NCI-H2196 treated with DMSO at 0.1 percent for 48 hours (cell line): ENCODE results near the gene PTPRD.
"Not testable (repeated sequence)": the region's sequence is repeated elsewhere in the genome, so short reads cannot be mapped to it uniquely, and the experiment has no call there.

Experiments
- DNase-seq: peaks from one replicate; lab custom pipeline; 2025; ENCODE audit not compliant: unreplicated experiment; lab: John Stamatoyannopoulos, UW

PTPRD gene

GRCh38 chr9:9078301-9078700, 1534.5 kb downstream of the PTPRD start:
- no peak for DNase-seq

- no peak for DNase-seq
Observed at GRCh38 chr9:9061627-9062026, 1551.2 kb downstream of the PTPRD start.

- no peak for DNase-seq
Observed at GRCh38 chr9:9054354-9054992, 1558.3 kb downstream of the PTPRD start.

GRCh38 chr9:9045572-9045971, 1567.2 kb downstream of the PTPRD start:
- no peak for DNase-seq

DNA sequence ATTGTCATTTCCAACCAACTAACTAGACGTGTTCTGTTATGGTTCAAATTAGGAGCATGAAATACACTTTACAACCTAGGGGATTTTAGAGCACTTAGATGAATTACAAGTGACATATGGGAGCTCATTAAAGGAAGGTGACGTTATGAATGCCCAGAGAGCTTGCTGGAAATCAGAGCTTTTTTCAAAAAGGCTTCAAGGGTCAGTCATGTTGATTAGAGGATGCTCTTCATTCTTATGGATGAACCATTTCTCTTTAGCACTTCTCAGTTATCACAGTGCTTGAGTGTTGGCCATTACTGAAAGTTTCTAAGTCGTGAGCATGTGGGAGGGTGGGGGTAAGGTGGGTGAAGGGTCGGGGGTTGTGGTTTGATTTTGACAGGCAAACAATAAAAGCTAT, 1567.7 kb downstream of the PTPRD start:
- no peak for DNase-seq

- DNase-seq = not testable (repeated sequence)
Observed at GRCh38 chr9:9043788-9044187, 1569.0 kb downstream of the PTPRD start.

- DNase-seq = no peak
Observed at GRCh38 chr9:9041756-9042155, 1571.0 kb downstream of the PTPRD start.

DNA sequence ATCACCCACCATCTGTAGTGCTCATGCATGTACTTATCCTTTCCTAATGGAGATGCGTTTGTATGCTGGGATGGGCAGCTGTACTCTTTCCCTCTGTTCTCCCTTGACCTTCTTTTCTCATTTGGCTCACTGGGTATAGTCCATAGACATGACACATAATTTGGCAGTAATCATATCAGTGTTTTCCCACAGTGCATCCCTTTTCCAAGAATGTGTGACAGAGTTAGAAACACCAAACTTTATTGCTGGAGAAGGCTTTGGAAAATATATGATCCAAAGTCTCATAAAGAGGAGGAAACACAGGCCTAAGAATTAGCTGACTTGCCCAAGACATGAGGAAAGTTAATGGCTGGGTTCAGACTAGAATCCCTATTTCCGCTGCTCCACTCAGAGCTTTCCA, 1579.8 kb downstream of the PTPRD start:
- no peak for DNase-seq

DNA sequence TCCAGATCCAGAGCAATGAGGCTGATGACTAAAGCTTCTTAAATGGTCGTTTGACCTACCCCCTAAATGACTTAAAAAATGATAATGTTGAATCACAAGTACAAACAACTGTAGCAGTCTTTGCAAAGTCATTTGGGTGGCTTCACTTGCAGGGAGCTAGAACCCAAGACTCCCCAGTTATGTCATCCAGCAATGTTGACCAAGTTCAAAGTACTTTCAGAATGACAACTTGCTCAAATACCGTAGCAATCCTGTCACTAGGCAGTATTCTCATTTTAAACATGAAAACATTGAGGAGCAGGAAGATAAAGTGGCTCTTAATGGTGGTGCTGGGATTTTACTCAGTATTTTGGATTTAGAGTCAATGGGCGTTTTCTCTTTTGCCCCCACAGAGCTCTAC, 1596.2 kb downstream of the PTPRD start:
- DNase-seq = no peak

GRCh38 chr9:9004810-9005209, 1608.0 kb downstream of the PTPRD start:
- DNase-seq = no peak

DNA sequence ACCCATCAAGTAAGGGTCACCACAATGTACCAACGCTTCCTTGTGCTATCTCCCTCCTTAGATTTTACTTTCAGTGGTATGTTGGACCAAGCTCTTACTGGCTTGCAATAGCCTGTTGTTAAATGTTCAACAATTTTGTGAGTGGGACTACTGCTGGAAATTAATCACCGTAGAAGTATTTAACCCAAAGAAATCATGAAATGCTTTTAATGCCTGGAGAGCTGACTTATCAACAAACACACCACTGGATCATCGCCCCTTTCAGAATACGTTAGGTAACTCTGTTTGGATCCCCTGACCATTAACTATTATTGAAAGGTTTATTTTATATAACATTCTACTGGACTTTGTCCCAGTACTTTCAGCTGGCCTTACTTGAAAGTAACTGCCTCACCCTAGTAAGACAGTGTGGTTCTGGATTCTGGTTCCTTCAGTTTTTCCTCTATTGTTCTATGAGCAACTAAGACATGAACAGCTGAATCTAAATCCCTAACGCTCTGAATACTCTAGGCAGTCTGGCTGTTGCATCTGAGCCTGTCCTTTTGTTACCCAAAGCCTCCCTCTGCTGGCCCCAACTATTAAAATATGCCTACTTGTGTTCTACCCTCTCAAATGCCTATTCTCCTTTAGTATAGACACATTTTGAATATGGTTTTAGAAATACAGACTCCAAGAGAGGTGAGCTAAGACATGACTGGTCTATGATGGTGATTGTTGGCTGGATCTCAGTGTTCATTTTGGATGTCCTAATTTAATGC, 1609.8 kb downstream of the PTPRD start:
- DNase-seq = no peak

GRCh38 chr9:8980496-8981013, 1632.2 kb downstream of the PTPRD start:
- no peak for DNase-seq

DNA sequence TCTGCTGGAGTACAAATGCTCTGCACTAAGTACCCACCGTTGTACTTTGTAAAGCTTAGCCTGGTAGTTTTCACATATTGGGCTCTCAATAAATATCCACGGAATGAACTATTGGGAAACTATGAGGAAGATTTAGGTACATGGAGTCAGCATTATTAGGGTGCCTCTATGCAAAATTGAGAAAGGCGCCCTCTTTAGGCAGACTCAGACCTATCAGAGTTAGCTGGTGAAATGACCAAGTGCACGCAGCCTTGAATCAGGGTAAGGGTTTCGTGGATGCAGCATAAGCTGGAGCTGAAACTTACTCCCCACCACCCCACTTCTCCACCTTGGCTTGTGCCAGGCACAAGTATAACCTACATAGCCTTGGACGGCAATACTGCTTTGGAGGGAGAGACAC, 1634.5 kb downstream of the PTPRD start:
- DNase-seq = no peak

DNA sequence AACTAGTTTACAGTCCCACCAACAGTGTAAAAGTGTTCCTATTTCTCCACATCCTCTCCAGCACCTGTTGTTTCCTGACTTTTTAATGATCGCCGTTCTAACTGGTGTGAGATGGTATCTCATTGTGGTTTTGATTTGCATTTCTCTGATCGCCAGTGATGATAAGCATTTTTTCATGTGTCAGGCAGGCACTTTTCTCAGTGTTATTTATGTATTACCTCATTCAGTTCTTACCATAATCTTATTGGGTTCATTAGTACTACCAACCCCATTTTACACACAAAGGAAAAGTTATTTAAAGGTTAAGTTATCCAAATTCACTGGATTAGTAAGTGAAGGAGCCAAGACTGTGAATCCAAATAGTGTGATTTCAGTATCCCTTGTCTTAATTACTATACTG, 1644.5 kb downstream of the PTPRD start:
- not testable (repeated sequence) for DNase-seq

DNA sequence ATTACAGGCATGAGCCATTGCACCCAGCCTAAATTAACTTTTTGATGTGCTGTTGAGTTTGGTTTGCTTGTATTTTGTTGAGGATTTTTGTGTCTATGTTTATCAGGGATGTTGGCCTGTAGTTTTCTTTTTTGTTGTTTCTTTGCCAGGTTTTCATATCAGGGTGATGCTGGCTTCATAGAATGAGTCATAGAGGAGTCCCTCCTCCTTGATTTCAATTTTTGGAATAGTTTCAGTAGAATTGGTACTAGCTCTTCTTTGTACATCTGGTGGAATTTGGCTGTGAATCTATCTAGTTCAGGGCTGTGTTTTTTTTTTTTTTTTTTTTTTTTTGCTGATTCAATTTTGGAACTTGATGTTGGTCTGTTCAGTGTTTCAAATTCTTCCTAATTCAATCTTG, 1648.9 kb downstream of the PTPRD start:
- no peak for DNase-seq

DNA sequence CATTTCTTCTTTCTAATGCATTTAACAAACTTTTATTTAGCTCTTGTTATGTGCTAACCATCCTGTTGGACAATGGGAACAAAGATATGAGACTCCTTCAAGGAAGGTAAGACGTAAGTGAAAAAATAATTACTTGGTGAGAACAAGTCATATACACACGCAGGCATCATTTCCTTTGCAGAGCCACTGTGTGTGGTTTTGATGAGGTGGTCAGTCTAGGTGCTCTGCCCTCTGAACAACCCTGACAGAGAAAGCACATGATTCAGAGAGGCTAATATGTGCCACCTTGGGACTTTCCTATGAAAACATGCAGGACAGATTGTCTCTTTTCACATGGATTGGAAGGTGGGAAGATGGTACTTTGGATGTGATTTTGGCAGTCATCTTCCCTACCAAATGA, 1650.7 kb downstream of the PTPRD start:
- DNase-seq = no peak

DNA sequence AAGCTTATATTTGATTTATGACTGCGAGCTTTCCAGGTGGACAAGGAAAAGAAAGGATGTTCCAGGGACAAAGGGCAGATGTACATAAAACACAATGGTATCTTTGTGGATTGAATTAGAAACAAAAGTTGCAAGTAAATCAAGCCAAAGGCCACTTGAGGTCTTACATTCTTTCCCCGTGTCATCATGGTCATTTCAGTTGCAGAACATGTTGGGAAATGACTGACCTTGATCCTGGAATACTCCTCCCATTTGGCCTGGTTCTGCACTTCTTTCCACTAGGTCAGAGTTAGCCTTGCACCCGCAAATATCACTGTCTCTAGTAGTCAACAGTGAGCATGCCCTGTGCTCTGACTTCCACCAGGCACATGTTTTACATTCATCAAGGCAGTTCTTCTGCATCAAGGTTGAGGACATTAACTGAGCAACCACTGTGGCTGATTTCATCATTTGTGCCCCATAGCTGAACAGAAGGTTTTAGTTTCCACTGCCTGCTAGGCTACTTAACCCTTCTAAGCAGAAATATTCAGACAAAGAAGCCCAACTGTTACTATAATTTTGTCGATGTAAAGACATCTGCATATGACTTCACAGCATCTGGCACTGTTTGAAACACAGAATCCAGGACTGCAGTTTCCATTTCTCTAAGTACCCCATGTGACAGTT, 1651.5 kb downstream of the PTPRD start:
- DNase-seq = no peak

- DNase-seq = no peak
Observed at GRCh38 chr9:8960254-8960653, 1652.5 kb downstream of the PTPRD start.

DNA sequence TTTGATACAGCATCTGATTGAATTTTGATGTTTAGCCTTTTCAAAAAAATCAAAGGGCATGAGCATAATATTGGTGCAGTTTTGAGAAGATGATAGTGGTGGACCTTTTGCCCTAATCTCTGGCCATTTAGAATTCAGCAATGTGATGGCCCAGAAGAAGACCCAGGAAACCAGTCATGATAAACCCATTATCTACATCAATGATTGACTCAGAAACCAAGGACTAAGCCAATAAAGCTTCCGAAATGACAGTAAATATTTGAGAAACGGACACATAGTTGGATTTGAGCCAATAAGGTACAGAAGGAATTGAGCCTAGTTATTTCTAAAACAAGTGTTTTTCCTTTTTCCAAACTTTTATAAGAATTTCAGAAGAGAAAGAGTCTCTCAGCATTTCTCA, 1654.4 kb downstream of the PTPRD start:
- no peak for DNase-seq

DNA sequence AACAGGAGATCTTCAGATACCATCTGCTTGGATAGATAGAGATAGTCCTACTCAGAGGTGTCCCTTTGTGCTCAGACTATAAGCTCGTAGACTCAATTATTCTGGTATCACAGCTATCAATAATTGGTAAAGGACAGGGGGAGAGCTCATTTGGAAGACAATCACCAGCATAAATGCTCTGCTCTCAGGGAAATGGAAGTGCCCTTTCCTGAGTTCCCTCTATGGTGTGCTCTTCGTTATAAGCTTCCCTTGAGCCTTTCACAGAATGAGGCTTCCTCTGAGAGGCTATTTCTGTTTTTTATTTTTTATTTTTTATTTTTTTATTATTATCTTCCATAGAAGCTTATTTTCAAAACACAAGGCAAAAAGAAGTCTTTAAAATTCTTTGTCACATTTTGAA, 1657.5 kb downstream of the PTPRD start:
- no peak for DNase-seq

- DNase-seq = no peak
Observed at GRCh38 chr9:8946461-8946860, 1666.3 kb downstream of the PTPRD start.

GRCh38 chr9:8943392-8943791, 1669.4 kb downstream of the PTPRD start:
- DNase-seq = no peak
